Measurements from ENCODE around the gene SHPK. TPM values are rescaled to one million over a fixed set of nuclear protein-coding genes. Genes with fewer than 3 reads are reported as not detected.

The SHPK gene
- total RNA-seq, 1 experiment from 2014 or later: 8.4 TPM

DNA sequence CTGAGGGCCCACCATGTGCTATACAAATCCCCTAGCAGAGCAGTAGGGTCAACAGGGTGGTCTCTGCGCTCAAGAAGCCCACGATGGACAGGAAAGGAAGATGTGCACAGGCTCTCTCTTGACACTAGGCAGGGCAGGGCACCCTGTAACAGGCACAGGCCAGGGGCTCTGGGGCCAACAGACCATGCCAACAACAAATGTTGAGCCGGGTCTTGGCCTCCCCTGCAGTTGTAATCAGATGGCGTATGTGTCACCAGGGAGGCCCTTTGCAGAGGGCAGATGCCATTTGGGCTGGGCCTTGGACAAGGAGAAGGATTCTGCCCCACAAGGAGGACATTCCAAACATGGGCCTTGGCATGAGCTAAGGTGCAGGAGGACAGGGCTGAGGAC, 32.2 kb downstream of the SHPK start:
- H3K4me3 ChIP-seq (ENCODE audit: low read depth in 2 of 2, low read length in 2 of 2): no peak overlapping the region
- H3K4me1 ChIP-seq (ENCODE audit: control insufficient read depth, insufficient read depth, low read length): no peaks in the 10 kb centered on the region
- H3K36me3 ChIP-seq (ENCODE audit: control insufficient read depth, insufficient read depth, low read length): no peaks in the 10 kb centered on the region
- no peaks in the 10 kb centered on the region for H3K27me3 ChIP-seq (ENCODE audit: control insufficient read depth, insufficient read depth, low read length)
- H3K27ac ChIP-seq (ENCODE audit: low read length): no peak overlapping the region
- no TSS peak for BruUV-seq (replicated peaks)
- no peaks in the 10 kb centered on the region for H3K9me3 ChIP-seq (ENCODE audit: control insufficient read depth, insufficient read depth, low read depth, low read length)
- CTCF ChIA-PET: no interaction called here
- intact Hi-C loops (cut with micrococcal nuclease; ENCODE audit: unreplicated experiment): no loop called here
- DNase-seq (ENCODE audit: low read depth, low spot score) (no peak), ATAC-seq (no peak)
- TF ChIP-seq CTCF (IDR thresholded peaks at IDR 0.05): no peak
- POLR2A ChIA-PET: no interaction called here
- in situ Hi-C loops (cut with HindIII; ENCODE audit: low pct_unique_long_range_greater_than_20kb, low sequenced_read_pairs): no loop called here

- H3K27ac ChIP-seq (ENCODE audit: low read length): no peak overlapping the region
- TF ChIP-seq POLR2AphosphoS5 (IDR thresholded peaks at IDR 0.05; ENCODE audit: low read depth, low read length) (no peak), SIN3A (IDR thresholded peaks at IDR 0.05; ENCODE audit: borderline replicate concordance, insufficient read depth, low read depth, low read length) (no peak), CTCF (IDR thresholded peaks at IDR 0.05) (no peak), TCF7L2 (IDR thresholded peaks at IDR 0.05; ENCODE audit: low read depth, low read length) (no peak), REST (IDR thresholded peaks at IDR 0.05; ENCODE audit: insufficient read depth in 1 of 2, low read depth in 2 of 2, low read length in 1 of 2) (no peak)
These were observed 32.8 kb downstream of the SHPK start for GRCh38 chr17:3603119-3603869.

More at GRCh38 chr17:3603119-3603869, 32.8 kb downstream of the SHPK start:
- intact Hi-C loops (cut with micrococcal nuclease; ENCODE audit: unreplicated experiment): no loop called here
- CTCF ChIA-PET: no interaction called here
- Histone ChIP-seq H3K4me3 (ENCODE audit: low read depth in 2 of 2, low read length in 2 of 2) (no peak overlapping the region), H3K36me3 (ENCODE audit: control insufficient read depth, insufficient read depth, low read length) (no peaks in the 10 kb centered on the region), H3K9me3 (ENCODE audit: control insufficient read depth, insufficient read depth, low read depth, low read length) (no peaks in the 10 kb centered on the region), H3K4me1 (ENCODE audit: control insufficient read depth, insufficient read depth, low read length) (no peaks in the 10 kb centered on the region), H3K27me3 (ENCODE audit: control insufficient read depth, insufficient read depth, low read length) (no peaks in the 10 kb centered on the region)
- ATAC-seq (no peak), DNase-seq (ENCODE audit: low read depth, low spot score) (no peak)
- in situ Hi-C loops (cut with HindIII; ENCODE audit: low pct_unique_long_range_greater_than_20kb, low sequenced_read_pairs): no loop called here
- no TSS peak for BruUV-seq (replicated peaks)
- POLR2A ChIA-PET: no interaction called here

Measured in Panc1 (cell line).